Measurements from ENCODE around the gene OR5M3. TPM values are rescaled to one million over a fixed set of nuclear protein-coding genes. Genes with fewer than 3 reads are reported as not detected.

Gene OR5M3
- not detected in 2 replicates for polyA plus RNA-seq (2012; rRNA removed)
- not detected in 2 replicates for polyA plus RNA-seq (2012; cell fraction: cytosol; rRNA removed)
- not detected in 2 replicates for polyA plus RNA-seq (2012; cell fraction: nucleus; rRNA removed)

DNA sequence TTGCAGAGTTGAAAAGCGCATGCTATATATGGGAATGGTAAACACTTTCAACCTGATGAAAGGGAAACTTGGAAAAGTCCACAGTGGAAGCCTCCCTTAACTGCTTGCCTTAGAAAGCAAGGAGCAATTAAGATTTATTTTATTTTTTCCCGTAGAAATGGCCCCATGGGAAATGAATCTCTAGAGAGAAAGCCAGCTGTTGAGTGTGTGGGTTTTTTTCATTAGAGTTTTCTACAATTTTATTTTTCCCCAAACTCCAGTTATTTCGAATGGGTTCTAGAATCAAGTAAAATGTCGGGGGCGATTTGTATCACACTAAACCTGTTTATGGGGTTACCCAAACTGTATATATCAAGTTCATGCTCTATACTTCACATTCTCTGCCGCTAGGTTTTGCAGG lies at the start of gene OR5M3:
Gene OR5M3 (minus strand): TSS at position 101 of the 400 bp plus-strand sequence. CDS start 2,855 bp downstream, outside the sequence.
- Histone ChIP-seq H3K36me3 (replicated peaks in 1 of 2; ENCODE audit: control insufficient read depth in 1 of 2, insufficient read depth in 2 of 2, low read length in 1 of 2) (no peaks in the 10 kb centered on the region), H3F3A (replicated peaks; ENCODE audit: insufficient read depth) (no peaks in the 10 kb centered on the region), H2AFZ (ENCODE audit: low read depth) (no peak within 1 kb of the TSS), H3K27me3 (ENCODE audit: insufficient read depth) (no peaks in the 10 kb centered on the region), H3K9ac (no peak within 1 kb of the TSS), H3K4me3 (ENCODE audit: low read depth in 2 of 2, low read length in 1 of 2) (no peak within 1 kb of the TSS), H3K79me2 (ENCODE audit: insufficient read depth) (no peaks in the 10 kb centered on the region), H3K9me3 (no peaks in the 10 kb centered on the region), H3K4me1 (ENCODE audit: control insufficient read depth in 1 of 2, insufficient read depth in 2 of 2, low read depth in 1 of 2, low read length in 1 of 2) (no peaks in the 10 kb centered on the region), H3K4me2 (no peak within 1 kb of the TSS), H3K9me2 (no peaks in the 10 kb centered on the region; the same call in 1 of the 2 replicates), H3K27ac (ENCODE audit: low read depth in 2 of 2, low read length in 1 of 2) (no peak within 1 kb of the TSS), H4K20me1 (ENCODE audit: insufficient read depth) (no peaks in the 10 kb centered on the region)
- ChIA-PET POLR2A (no interaction called here), CTCF (no interaction called here)
- DNase-seq, result no peak
- TF ChIP-seq CTCF (IDR thresholded peaks at IDR 0.05) (no peak), SMC3 (IDR thresholded peaks at IDR 0.05; ENCODE audit: low read depth, low read length) (no peak), TEAD4 (IDR thresholded peaks at IDR 0.05; ENCODE audit: borderline replicate concordance, insufficient read depth) (no peak), FOSL2 (IDR thresholded peaks at IDR 0.05; ENCODE audit: borderline replicate concordance, low read depth) (no peak), FOXJ3 (CRISPR knock-in tag; IDR thresholded peaks at IDR 0.05) (no peak), RXRA (IDR thresholded peaks at IDR 0.05; ENCODE audit: borderline replicate concordance, low read depth) (no peak), GATA2 (CRISPR knock-in tag; IDR thresholded peaks at IDR 0.05) (no peak), MXI1 (IDR thresholded peaks at IDR 0.05; ENCODE audit: low read depth, low read length) (no peak), SIN3A (IDR thresholded peaks at IDR 0.05; ENCODE audit: borderline replicate concordance, low read depth, low read length) (no peak), CHD2 (IDR thresholded peaks at IDR 0.05; ENCODE audit: low read length, partially characterized antibody) (no peak), USF1 (IDR thresholded peaks at IDR 0.05; ENCODE audit: borderline replicate concordance, low read depth) (no peak)
- TF ChIP-seq, protein P1, sequence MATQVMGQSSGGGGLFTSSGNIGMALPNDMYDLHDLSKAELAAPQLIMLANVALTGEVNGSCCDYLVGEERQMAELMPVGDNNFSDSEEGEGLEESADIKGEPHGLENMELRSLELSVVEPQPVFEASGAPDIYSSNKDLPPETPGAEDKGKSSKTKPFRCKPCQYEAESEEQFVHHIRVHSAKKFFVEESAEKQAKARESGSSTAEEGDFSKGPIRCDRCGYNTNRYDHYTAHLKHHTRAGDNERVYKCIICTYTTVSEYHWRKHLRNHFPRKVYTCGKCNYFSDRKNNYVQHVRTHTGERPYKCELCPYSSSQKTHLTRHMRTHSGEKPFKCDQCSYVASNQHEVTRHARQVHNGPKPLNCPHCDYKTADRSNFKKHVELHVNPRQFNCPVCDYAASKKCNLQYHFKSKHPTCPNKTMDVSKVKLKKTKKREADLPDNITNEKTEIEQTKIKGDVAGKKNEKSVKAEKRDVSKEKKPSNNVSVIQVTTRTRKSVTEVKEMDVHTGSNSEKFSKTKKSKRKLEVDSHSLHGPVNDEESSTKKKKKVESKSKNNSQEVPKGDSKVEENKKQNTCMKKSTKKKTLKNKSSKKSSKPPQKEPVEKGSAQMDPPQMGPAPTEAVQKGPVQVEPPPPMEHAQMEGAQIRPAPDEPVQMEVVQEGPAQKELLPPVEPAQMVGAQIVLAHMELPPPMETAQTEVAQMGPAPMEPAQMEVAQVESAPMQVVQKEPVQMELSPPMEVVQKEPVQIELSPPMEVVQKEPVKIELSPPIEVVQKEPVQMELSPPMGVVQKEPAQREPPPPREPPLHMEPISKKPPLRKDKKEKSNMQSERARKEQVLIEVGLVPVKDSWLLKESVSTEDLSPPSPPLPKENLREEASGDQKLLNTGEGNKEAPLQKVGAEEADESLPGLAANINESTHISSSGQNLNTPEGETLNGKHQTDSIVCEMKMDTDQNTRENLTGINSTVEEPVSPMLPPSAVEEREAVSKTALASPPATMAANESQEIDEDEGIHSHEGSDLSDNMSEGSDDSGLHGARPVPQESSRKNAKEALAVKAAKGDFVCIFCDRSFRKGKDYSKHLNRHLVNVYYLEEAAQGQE (IDR thresholded peaks at IDR 0.05; ENCODE audit: low read depth, low read length), result no peak
- TF ChIP-seq, protein P2, sequence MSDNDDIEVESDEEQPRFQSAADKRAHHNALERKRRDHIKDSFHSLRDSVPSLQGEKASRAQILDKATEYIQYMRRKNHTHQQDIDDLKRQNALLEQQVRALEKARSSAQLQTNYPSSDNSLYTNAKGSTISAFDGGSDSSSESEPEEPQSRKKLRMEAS (IDR thresholded peaks at IDR 0.05; ENCODE audit: low read depth), result no peak
- WGBS (ENCODE audit: low lambda C conversion rate), result 11% methylated on average over 6 of the region's 6 CpGs

Measured in SK-N-SH (cell line).